Prostate gland (tissue), 2 donors: ENCODE data around the gene SLC17A7.
"Not testable (repeated sequence)": the region's sequence is repeated elsewhere in the genome, so short reads cannot be mapped to it uniquely, and the experiment has no call there.

Experiments used
- POLR2A ChIP-seq: fragments of 450-650 bp; IDR thresholded peaks from one replicate; pipeline ENCODE4 v1.6.1; 2016; ENCODE audit warnings: antibody characterized with exemption, mild to moderate bottlenecking
- TF ChIP-seq, protein P1 (sequence below), 4 experiments: fragments of 200-600 bp in 2 of 4; fragments of 450-650 bp in 2 of 4; sonication (generic) in 2 of 4; IDR thresholded peaks; 1 replicate in 3 of 4; 2 replicates in 1 of 4; pipeline ENCODE4 v1.5.1; 2016 to 2019; ENCODE audit warnings: antibody characterized with exemption in 4 of 4, mild to moderate bottlenecking in 2 of 4, moderate library complexity in 2 of 4

DNA sequence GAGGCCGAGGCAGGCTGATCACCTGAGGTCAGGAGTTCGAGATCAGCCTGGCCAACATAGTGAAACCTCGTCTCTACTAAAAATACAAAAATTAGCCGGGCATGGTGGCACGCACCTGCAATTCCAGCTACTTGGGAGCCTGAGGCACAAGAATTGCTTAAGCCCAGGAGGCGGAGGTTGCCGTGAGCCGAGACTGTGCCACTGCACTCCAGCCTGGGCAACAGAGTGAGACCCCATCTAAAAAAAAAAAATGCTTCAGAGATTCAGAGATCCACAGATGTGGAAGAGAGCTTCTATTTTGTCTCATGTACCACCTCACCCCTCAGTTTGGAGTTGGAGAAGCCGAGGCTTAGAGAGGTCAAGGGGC, 32.2 kb upstream of the SLC17A7 start:
- TF ChIP-seq, protein P1, sequence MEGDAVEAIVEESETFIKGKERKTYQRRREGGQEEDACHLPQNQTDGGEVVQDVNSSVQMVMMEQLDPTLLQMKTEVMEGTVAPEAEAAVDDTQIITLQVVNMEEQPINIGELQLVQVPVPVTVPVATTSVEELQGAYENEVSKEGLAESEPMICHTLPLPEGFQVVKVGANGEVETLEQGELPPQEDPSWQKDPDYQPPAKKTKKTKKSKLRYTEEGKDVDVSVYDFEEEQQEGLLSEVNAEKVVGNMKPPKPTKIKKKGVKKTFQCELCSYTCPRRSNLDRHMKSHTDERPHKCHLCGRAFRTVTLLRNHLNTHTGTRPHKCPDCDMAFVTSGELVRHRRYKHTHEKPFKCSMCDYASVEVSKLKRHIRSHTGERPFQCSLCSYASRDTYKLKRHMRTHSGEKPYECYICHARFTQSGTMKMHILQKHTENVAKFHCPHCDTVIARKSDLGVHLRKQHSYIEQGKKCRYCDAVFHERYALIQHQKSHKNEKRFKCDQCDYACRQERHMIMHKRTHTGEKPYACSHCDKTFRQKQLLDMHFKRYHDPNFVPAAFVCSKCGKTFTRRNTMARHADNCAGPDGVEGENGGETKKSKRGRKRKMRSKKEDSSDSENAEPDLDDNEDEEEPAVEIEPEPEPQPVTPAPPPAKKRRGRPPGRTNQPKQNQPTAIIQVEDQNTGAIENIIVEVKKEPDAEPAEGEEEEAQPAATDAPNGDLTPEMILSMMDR (IDR thresholded peaks at IDR 0.05), result not testable (repeated sequence)
- not testable (repeated sequence) for TF ChIP-seq POLR2A
